HEK293T (cell line): Measurements from ENCODE around the gene ARMC10.

ENCODE experiments used
- FOXA1 ChIP-seq: fragments of 450-650 bp; IDR thresholded peaks from 2 replicates; pipeline ENCODE4 v1.6.1; 2016; ENCODE audit warnings: mild to moderate bottlenecking
- FOXK2 ChIP-seq: fragments of 450-650 bp; IDR thresholded peaks from 2 replicates; pipeline ENCODE4 v1.6.1; 2016; ENCODE audit warnings: mild to moderate bottlenecking
- HDGF ChIP-seq: fragments of 450-650 bp; IDR thresholded peaks from 2 replicates; pipeline ENCODE4 v1.6.1; 2017; ENCODE audit warnings: antibody characterized with exemption, borderline replicate concordance
- SP1 ChIP-seq: fragments of 450-650 bp; IDR thresholded peaks from 2 replicates; pipeline ENCODE4 v1.6.1; 2017
- SUZ12 ChIP-seq: fragments of 450-650 bp; IDR thresholded peaks from 2 replicates; pipeline ENCODE4 v1.6.1; 2016; ENCODE audit warnings: mild to moderate bottlenecking

DNA sequence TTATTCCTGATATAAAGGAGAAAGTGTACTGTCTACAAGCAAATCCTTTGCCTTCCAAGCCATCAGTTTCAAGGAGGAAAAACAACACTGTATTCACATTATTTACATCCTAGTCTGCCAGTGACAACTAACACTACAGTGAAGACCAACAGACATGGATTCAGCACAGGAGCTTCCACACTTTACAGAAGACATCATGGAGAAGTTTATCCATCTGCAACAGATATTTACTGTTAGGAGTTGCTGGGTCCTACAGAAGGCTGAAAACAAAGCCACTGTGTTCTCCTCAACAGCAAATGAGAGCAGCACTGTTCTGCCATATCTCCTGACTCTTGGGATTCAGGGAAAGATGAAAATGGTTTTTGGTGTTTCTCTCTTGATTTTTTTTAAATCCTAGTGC lies 42.1 kb downstream of the ARMC10 start:
- TF ChIP-seq FOXK2 (no peak), SP1 (no peak), HDGF (no peak), SUZ12 (no peak), FOXA1 (no peak)
